Stimulated activated CD4-positive, alpha-beta T cell treated with anti-CD3 and anti-CD28 coated beads, Interleukin-12 subunit alpha, Interleukin-12 subunit beta, amount 100 ng/mL, for 4 hours (primary cell): ENCODE data around the gene PTPRD.
"Not testable (repeated sequence)": the region's sequence is repeated elsewhere in the genome, so short reads cannot be mapped to it uniquely, and the experiment has no call there.

Experiments
- DNase-seq: peaks from one replicate; pipeline ENCODE4 v3.0.0-alpha.2; 2020

The PTPRD gene

DNA sequence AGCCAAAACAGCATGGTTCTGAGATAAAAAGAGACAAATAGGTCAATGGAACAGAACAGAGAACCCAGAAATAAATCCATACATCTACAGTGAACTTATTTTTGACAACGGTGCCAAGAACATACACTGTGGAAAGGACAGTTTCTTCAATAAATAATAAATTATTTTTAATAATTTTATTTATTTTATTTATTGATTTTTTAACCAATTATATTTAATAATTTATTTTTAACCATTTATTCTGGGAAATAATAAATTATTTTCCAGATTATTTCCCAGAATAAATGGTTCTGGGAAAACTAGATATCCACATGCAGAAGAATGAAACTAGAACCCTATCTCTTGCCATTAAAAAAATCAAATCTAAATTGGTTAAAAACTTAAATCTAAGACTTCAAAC is 1669.4 kb downstream of the PTPRD start:
- no peak for DNase-seq

GRCh38 chr9:8940650-8941049 is 1672.2 kb downstream of the PTPRD start:
- no peak for DNase-seq

- no peak for DNase-seq
Measured at GRCh38 chr9:8926461-8926860, 1686.3 kb downstream of the PTPRD start.

DNA sequence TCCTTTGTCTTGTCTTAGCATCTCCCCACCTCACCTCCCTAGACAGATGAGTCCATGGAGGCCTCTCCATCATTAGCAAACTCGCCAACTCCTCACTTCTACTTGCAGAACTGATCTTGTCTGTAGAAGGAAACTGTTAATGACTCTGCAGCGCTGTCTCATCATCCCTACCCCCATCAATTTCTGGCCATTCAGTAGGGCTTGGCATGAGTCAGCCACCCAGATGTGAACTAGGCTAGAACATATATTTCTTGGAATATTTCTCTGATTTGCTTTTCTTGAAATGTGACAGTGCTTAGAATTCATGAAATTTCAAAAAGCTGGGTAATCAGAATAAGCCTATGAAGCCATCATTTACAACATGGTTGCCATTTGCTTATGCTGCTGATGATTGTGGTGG is 1688.2 kb downstream of the PTPRD start:
- DNase-seq = no peak

DNA sequence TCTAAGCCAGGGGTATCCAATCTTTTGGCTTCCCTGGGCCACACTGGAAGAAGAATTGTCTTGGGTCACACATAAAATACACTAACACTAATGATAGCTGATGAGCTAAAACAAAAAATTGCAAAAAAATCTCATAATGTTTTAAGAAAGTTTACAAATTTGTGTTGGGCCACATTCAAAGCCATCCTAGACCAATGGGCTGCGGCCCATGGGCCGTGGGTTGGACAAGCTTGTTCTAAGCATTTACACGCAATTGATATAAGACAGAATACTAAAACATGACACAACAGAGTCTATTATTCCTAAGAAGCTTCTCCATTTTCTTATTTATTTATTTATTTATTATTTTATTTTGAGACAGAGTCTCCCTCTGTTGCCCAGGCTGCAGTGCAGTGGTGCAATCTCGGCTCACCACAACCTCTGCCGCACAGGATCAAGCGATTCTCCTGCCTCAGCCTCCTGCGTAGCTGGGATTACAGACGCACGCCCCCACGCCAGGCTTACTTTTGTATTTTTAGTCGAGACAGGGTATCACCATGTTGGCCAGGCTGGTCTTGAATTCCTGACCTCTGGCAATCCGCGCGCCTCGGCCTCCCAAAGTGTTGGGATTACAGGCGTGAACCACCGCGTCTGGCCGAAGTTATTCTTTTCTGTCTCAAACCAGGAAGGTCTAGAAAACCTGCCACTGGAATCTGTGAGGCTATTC is 1692.2 kb downstream of the PTPRD start:
- not testable (repeated sequence) for DNase-seq

GRCh38 chr9:8917956-8918739 is 1694.7 kb downstream of the PTPRD start:
- no peak for DNase-seq

- no peak for DNase-seq
Measured at GRCh38 chr9:8916771-8917170, 1696.0 kb downstream of the PTPRD start.

DNA sequence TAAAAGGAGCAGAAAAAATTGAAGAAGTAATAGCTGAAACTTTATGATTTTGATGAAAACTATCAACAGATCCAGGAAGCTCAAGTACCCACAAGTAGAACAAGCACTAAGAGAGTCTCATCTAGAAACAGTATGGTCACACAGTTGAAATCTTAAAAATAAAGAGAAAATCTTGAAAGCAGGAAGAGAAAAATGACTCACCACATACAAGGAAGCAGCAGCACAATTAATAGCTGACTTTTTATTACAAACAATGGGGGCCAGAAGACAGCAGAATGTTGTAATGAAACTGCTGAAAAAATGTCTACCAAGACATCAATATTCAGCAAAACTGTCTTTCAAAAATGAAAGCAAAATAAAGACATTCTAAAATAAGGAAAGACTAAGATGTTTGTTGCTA is 1704.9 kb downstream of the PTPRD start:
- DNase-seq = no peak

- DNase-seq = no peak
Measured at GRCh38 chr9:8905731-8906130, 1707.1 kb downstream of the PTPRD start.

DNA sequence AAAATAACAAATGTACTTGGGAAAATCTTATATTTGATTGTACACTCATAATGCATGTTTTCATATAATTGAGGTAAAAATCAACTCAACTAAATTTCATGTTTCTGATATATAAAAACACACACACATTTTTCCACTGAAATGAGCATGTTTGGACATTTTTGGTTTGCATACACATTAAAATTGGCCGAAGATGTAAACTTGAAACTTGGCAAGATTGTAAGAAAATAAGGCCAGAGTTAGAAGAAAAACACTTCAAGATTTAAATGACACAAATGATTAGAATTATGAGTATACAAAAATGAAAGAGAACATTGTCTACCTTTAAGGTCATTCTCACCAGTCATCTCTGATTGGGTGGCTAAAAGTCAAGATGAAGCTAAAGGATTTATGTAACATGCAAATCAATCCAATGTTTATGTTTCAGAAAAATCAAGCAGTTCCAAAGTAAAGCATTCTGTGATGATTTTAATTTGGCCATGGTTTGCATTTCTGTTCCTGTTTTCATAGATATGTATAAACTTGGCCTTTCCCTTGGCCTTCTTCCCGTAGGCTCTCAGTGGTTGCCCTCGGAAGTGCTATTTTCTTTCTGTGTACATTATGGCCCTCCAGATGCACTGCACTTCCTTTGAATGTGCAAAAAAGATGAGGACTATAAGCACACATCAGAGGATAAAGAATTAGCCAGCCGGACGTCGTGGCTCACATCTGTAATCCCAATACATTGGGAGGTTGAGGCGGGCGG is 1707.9 kb downstream of the PTPRD start:
- DNase-seq = no peak

DNA sequence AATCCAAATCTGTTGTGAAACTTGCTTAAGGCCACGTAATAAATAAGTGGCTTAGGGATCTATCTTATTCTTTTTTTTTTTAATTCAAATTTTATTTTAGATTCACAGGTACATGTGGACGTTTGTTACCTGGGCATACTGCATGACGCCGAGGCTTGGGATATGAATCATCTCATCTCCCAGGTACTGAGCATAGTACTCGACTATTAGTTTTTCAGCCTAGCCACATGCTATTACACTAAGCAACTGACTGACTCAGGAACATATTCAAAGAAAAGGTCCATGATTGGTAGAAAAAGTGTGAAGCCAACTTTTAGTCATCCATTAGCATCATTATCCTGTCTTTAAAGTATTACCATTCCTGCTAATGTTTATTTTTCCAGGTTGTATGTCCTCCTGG is 1709.7 kb downstream of the PTPRD start:
- DNase-seq = no peak

DNA sequence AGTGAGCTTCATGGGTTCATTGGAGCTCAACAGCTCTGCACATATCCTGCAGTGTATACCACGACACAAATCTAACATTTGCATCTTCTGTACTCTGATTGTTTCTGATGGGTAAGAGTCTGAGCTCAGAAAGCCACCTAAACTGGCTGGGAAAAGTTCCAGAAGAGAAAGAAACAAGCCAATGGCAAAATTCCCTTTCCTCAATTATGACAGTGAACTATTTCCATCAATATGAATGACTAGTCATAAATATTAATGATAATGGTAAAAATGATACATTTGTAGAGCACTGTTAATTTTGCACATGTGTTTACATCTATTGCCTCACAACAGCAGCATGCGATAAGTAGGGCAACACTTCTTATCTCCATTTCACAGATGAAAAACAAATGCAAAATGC is 1711.7 kb downstream of the PTPRD start:
- no peak for DNase-seq

GRCh38 chr9:8899511-8899910 is 1713.3 kb downstream of the PTPRD start:
- DNase-seq = no peak

DNA sequence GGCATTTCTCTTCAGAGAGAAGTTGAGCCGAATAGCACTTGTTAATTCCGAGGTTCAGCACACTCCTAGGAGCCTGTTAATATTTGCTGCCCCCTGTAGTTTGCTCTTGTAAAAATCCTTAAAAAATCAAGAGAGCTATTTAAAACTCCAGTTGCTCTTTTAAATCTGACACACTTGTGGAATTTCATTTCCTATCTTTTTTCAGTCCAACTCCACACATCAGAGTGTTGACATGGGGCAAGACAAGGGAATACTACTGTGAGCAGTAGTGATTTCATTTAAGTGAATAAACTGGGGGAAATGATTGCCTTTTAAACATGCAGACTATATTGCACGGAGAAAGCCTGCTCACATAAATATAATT is 1717.0 kb downstream of the PTPRD start:
- no peak for DNase-seq

GRCh38 chr9:8895106-8895860 is 1717.5 kb downstream of the PTPRD start:
- DNase-seq = no peak

DNA sequence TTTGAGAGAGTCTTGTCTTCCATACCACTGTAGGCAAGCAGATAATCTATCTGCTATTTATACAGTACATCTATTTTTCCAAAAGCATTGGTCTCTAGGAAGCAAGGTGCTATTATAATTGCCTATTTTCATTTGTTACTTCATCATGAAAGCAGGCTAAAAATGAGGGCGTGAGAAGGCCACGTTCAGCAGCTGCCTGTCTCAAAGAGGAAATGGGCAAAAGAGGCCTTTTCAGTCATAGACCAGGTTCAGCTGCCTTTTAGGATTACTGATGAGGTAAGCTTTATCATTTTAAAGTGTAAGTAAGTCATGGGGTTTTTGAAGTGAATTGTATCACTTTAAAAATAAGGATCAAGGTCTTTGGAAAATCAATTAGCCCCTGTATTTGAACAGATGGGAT is 1722.1 kb downstream of the PTPRD start:
- DNase-seq = no peak

DNA sequence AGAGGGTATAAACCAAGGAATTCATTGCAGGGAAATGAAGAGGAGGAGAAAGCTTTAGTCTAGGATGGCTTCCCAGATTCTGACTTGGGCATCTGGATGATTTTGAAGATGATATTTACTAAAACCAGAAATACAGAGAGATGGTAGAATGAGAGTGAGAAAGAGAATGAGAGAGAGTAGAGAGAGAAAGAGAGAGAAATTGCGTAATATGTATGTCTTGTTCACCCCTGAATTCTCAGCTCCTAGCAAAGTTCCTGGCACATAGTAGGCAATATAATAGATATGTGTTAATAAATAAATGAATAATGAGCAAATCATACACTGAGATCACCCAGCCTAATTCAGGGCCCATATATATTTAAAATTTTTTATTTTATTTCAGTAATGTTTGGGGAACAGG is 1723.7 kb downstream of the PTPRD start:
- DNase-seq = no peak

DNA sequence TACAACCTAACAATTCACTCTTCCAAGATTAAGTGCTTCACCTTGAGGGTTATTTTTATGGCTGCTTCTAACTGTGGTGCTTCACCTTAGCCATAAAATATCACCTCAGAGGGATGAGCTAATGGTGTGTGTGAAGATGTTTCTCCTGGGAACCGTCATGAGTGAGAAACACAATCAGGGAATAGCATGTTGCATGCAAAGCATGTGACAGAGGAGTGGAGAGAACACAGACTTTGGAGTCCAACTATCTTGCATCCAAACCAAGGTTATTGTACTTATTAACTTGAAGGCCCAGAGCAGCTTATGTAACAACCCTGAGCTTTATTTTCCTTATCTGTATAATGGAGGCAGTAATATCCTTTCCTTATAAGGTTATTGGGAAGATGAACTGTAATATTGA is 1724.2 kb downstream of the PTPRD start:
- no peak for DNase-seq

GRCh38 chr9:8887369-8887768 is 1725.4 kb downstream of the PTPRD start:
- no peak for DNase-seq

GRCh38 chr9:8883321-8883720 is 1729.5 kb downstream of the PTPRD start:
- DNase-seq = no peak

DNA sequence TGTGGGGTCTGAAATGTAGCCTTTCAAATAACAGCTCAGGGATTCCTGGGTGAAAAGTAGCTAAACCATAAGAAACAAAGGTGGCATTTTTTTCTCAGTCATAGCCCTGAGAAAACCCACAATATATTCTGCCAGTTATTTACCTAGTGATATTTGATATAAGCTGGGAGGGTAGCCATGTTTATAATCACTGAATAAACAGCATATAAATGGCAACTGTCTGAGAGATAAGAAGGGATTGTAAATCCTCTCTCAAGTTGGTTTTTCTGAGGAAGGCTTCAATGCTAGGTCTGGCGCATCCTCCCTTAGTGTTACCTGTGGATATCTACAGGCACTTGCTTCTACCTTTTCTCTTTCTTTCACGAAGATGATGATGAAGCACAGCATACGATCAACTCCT is 1732.7 kb downstream of the PTPRD start:
- DNase-seq = no peak

DNA sequence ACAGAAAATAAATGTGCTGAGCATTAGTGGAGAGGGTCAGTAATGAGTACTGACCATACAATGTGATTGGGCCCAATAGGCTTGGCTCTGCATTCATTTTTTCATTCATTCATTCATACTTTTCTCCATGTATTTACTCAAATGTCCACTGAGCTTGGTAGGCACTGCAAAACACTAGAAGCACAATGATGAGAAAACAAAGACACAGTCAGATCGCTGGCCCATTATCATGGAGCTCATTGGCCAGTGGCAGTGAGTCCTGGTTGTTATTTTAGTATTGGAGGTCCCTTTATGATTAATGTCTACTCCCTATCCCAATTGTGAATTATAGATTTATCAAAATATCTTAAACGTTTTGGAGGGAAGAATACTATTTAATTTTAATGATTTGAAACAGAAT is 1733.5 kb downstream of the PTPRD start:
- DNase-seq = no peak
